Caco-2 (cell line): ENCODE data around the gene GBE1. TPM values are rescaled to one million over a fixed set of nuclear protein-coding genes. Genes with fewer than 3 reads are reported as not detected.

Experiments used
- BruUV-seq: library from RNA; stranded (reverse); fragments of 400-500 nt; replicated peaks from 2 replicates; lab custom pipeline; 2021; lab: Mats Ljungman, UMichigan
- CTCF ChIA-PET: fragments of 300-600 bp; sonication (Branson Sonifier 250); formaldehyde crosslinking; loops from one replicate; lab custom pipeline; 2022; ENCODE audit warnings: antibody characterized with exemption; lab: Charles Lee
- POLR2A ChIA-PET: fragments of 300-600 bp; sonication (Branson Sonifier 250); formaldehyde crosslinking; loops from one replicate; lab custom pipeline; 2022; ENCODE audit warnings: antibody characterized with exemption; lab: Charles Lee
- DNase-seq, 2 experiments: peaks; one replicate each; pipeline versions ENCODE4 v3.0.0 to v3.0.0-alpha.2; 2020 to 2022
- H3K27me3 ChIP-seq: replicated peaks from 2 replicates; pipeline ENCODE4 v1.6.0; 2011; ENCODE audit warnings: low read length; ENCODE audit not compliant: control insufficient read depth, insufficient read depth
- H3K36me3 ChIP-seq: 2 replicates; pipeline ENCODE4 v1.5.1; 2011; ENCODE audit warnings: low read length; ENCODE audit not compliant: control insufficient read depth, insufficient read depth
- H3K4me1 ChIP-seq: fragments of 250-450 bp; sonication (Bioruptor Pico); 2 replicates; pipeline ENCODE4 v1.5.1; 2020; ENCODE audit warnings: mild to moderate bottlenecking
- H3K4me3 ChIP-seq: 2 replicates; pipeline ENCODE4 v1.5.1; 2011; ENCODE audit warnings: low read depth, mild to moderate bottlenecking, control low read depth, low read length
- H3K9me3 ChIP-seq: fragments of 250-450 bp; sonication (Bioruptor Pico); 2 replicates; pipeline ENCODE4 v1.5.1; 2020; ENCODE audit warnings: mild to moderate bottlenecking, moderate library complexity
- H3K27ac Mint-ChIP-seq: one replicate; pipeline ENCODE4 v1.8.0; 2022; ENCODE audit warnings: mixed read lengths; ENCODE audit not compliant: unreplicated experiment
- H3K27me3 Mint-ChIP-seq: one replicate; pipeline ENCODE4 v1.8.0; 2022; ENCODE audit warnings: mixed read lengths; ENCODE audit not compliant: insufficient read depth, unreplicated experiment
- H3K36me3 Mint-ChIP-seq: one replicate; pipeline ENCODE4 v1.8.0; 2022; ENCODE audit warnings: mild to moderate bottlenecking, mixed read lengths; ENCODE audit not compliant: insufficient read depth, unreplicated experiment
- H3K4me1 Mint-ChIP-seq: one replicate; pipeline ENCODE4 v1.8.0; 2022; ENCODE audit warnings: low read depth, mixed read lengths; ENCODE audit not compliant: unreplicated experiment
- H3K4me3 Mint-ChIP-seq: one replicate; pipeline ENCODE4 v1.8.0; 2022; ENCODE audit warnings: mild to moderate bottlenecking, moderate library complexity, mixed read lengths; ENCODE audit not compliant: unreplicated experiment
- H3K9me3 Mint-ChIP-seq: one replicate; pipeline ENCODE4 v1.8.0; 2022; ENCODE audit warnings: mixed read lengths; ENCODE audit not compliant: unreplicated experiment
- CTCF ChIP-seq, 2 experiments: fragments of 200-600 bp in 1 of 2; IDR thresholded peaks; 1 replicate in 1 of 2; 2 replicates in 1 of 2; pipeline versions ENCODE4 v1.5.1 to v1.8.0; 2011 to 2022; ENCODE audit warnings: antibody characterized with exemption in 1 of 2, control low read depth in 1 of 2, inconsistent platforms in 1 of 2, low read depth in 1 of 2, low read length in 1 of 2, mild to moderate bottlenecking in 1 of 2, moderate library complexity in 1 of 2; ENCODE audit not compliant: insufficient read depth in 1 of 2, severe bottlenecking in 1 of 2, unreplicated experiment in 1 of 2
- intact Hi-C: fragments of 100-400 bp; cut with micrococcal nuclease; formaldehyde crosslinking; loops from one replicate; pipeline ENCODE4 v1.10.0; 2022; ENCODE audit not compliant: unreplicated experiment
- total RNA-seq: library from RNA; stranded (reverse); gene quantifications from 2 replicates; pipeline ENCODE4 v1.2.3, GENCODE V29; 2022

GBE1 gene
- total RNA-seq, 1 experiment from 2014 or later, result 8.2 TPM

- Histone ChIP-seq H3K4me1 (peaks cover 8% of the 10 kb centered on the region; the same call in 1 of the 2 replicates), H3K36me3 (no peaks in the 10 kb centered on the region), H3K4me3 (no peak overlapping the region), H3K9me3 (no peaks in the 10 kb centered on the region), H3K27me3 (no peaks in the 10 kb centered on the region)
- H3K27ac Mint-ChIP-seq, result no peak overlapping the region
- intact Hi-C loops, result loop anchor here (2.0 to 10.0 kb wide), 2 partner anchors 59 to 245 kb away; no protein-coding TSS in a partner anchor
- no peak overlapping the region for H3K4me3 Mint-ChIP-seq
- H3K9me3 Mint-ChIP-seq, result no peaks in the 10 kb centered on the region
- ChIA-PET POLR2A (no interaction called here), CTCF (no interaction called here)
- peaks cover 6% of the 10 kb centered on the region for H3K4me1 Mint-ChIP-seq
- no peak for TF ChIP-seq CTCF (IDR thresholded peaks at IDR 0.05; ENCODE audit: insufficient read depth in 1 of 2, low read depth in 1 of 2, low read length in 1 of 2, severe bottlenecking in 1 of 2, unreplicated experiment in 1 of 2)
- no peaks in the 10 kb centered on the region for H3K36me3 Mint-ChIP-seq
- DNase-seq, result no peak
- H3K27me3 Mint-ChIP-seq, result no peaks in the 10 kb centered on the region
- BruUV-seq, result no TSS peak
Measured at GRCh38 chr3:81549831-81550230, 211.6 kb downstream of the GBE1 start.

GRCh38 chr3:81549388-81549787 is 212.1 kb downstream of the GBE1 start:
- POLR2A ChIA-PET, result no interaction called here
- peaks cover 8% of the 10 kb centered on the region; the same call in 1 of the 2 replicates for H3K4me1 ChIP-seq
- no peak overlapping the region for H3K4me3 ChIP-seq
- CTCF ChIA-PET, result no interaction called here
- H3K9me3 ChIP-seq, result no peaks in the 10 kb centered on the region
- H3K36me3 Mint-ChIP-seq, result no peaks in the 10 kb centered on the region
- DNase-seq, result peak; percentile 2 to 35
- H3K27me3 Mint-ChIP-seq, result no peaks in the 10 kb centered on the region
- no peak overlapping the region for H3K4me3 Mint-ChIP-seq
- no peaks in the 10 kb centered on the region for H3K9me3 Mint-ChIP-seq
- H3K36me3 ChIP-seq, result no peaks in the 10 kb centered on the region
- peaks cover 6% of the 10 kb centered on the region for H3K4me1 Mint-ChIP-seq
- intact Hi-C loops, result loop anchor here (2.0 kb wide), 1 partner anchor 59 kb away; no protein-coding TSS in a partner anchor
- TF ChIP-seq CTCF (IDR thresholded peaks at IDR 0.05; ENCODE audit: insufficient read depth in 1 of 2, low read depth in 1 of 2, low read length in 1 of 2, severe bottlenecking in 1 of 2, unreplicated experiment in 1 of 2), result no peak
- BruUV-seq, result no TSS peak
- no peak overlapping the region for H3K27ac Mint-ChIP-seq
- H3K27me3 ChIP-seq, result no peaks in the 10 kb centered on the region

- DNase-seq, result no peak
- peaks cover 8% of the 10 kb centered on the region; the same call in 1 of the 2 replicates for H3K4me1 ChIP-seq
- no peaks in the 10 kb centered on the region for H3K36me3 Mint-ChIP-seq
- BruUV-seq, result no TSS peak
- no peak overlapping the region for H3K4me3 ChIP-seq
- no peaks in the 10 kb centered on the region for H3K4me1 Mint-ChIP-seq
- H3K9me3 ChIP-seq, result no peaks in the 10 kb centered on the region
- no peaks in the 10 kb centered on the region for H3K36me3 ChIP-seq
- H3K27me3 ChIP-seq, result no peaks in the 10 kb centered on the region
- ChIA-PET POLR2A (no interaction called here), CTCF (no interaction called here)
- TF ChIP-seq CTCF (IDR thresholded peaks at IDR 0.05; ENCODE audit: insufficient read depth in 1 of 2, low read depth in 1 of 2, low read length in 1 of 2, severe bottlenecking in 1 of 2, unreplicated experiment in 1 of 2), result no peak
- H3K4me3 Mint-ChIP-seq, result no peak overlapping the region
- no peaks in the 10 kb centered on the region for H3K27me3 Mint-ChIP-seq
- H3K9me3 Mint-ChIP-seq, result no peaks in the 10 kb centered on the region
- no peak overlapping the region for H3K27ac Mint-ChIP-seq
- intact Hi-C loops, result no loop called here
Measured at GRCh38 chr3:81545572-81545971, 215.9 kb downstream of the GBE1 start.
